B cell (primary cell): ENCODE results near the gene CTIF. TPM values are rescaled to one million over a fixed set of nuclear protein-coding genes. Genes with fewer than 3 reads are reported as not detected.

Source experiments
- ATAC-seq: fragments of 200-7000 bp; cut with Tn5 transposase; one replicate; pipeline ENCODE4 v1.10.0; 2021; ENCODE audit warnings: low read depth, mild to moderate bottlenecking, moderate number of reproducible peaks, moderate library complexity
- CTCF ChIA-PET: fragments of 350-600 bp; sonication (Branson Sonifier 250); formaldehyde crosslinking; loops from one replicate; lab custom pipeline; 2021; ENCODE audit warnings: antibody characterized with exemption, inconsistent platforms; lab: Charles Lee
- POLR2A ChIA-PET: fragments of 350-600 bp; sonication (Branson Sonifier 250); formaldehyde crosslinking; loops from one replicate; lab custom pipeline; 2021; ENCODE audit warnings: antibody characterized with exemption; lab: Charles Lee
- DNase-seq: peaks from one replicate; pipeline ENCODE4 v3.0.0; 2013
- H2AFZ ChIP-seq: 2 replicates; pipeline ENCODE4 v1.6.1; 2012; ENCODE audit warnings: mild to moderate bottlenecking, low read depth, low read length; ENCODE audit not compliant: insufficient read depth, poor library complexity, severe bottlenecking
- H3K27ac ChIP-seq, 2 donors: 1 replicate in 1 of 2; 2 replicates in 1 of 2; pipeline ENCODE4 v1.5.1; 2012 to 2013; ENCODE audit warnings: low read length in 2 of 2, mild to moderate bottlenecking in 2 of 2, moderate library complexity in 1 of 2
- H3K27me3 ChIP-seq, 4 experiments: fragments of 200-600 bp in 1 of 4; sonication (generic) in 1 of 4; replicated peaks in 1 of 4; 1 replicate in 2 of 4; 2 replicates in 2 of 4; pipeline versions ENCODE4 v1.6.1 to v1.7.0; 2013 to 2016; ENCODE audit warnings: low read length in 3 of 4, mild to moderate bottlenecking in 2 of 4, mixed read lengths in 1 of 4, moderate library complexity in 1 of 4; ENCODE audit not compliant: insufficient read depth in 4 of 4, control insufficient read depth in 3 of 4; ENCODE audit errors: control extremely low read depth in 1 of 4
- H3K36me3 ChIP-seq, 2 experiments: replicated peaks in 1 of 2; 1 replicate in 1 of 2; 2 replicates in 1 of 2; pipeline versions ENCODE4 v1.6.1 to v1.7.1; 2013; ENCODE audit warnings: low read length in 1 of 2; ENCODE audit not compliant: insufficient read depth in 2 of 2, control insufficient read depth in 1 of 2; ENCODE audit errors: control extremely low read depth in 1 of 2, extremely low read depth in 1 of 2
- H3K4me1 ChIP-seq, 2 donors: fragments of 200-600 bp in 1 of 2; sonication (generic) in 1 of 2; 1 replicate in 1 of 2; 2 replicates in 1 of 2; pipeline versions ENCODE4 v1.5.1 to v1.6.1; 2013 to 2017; ENCODE audit warnings: low read length in 2 of 2; ENCODE audit not compliant: control insufficient read depth in 2 of 2, insufficient read depth in 2 of 2
- H3K4me2 ChIP-seq: replicated peaks from 2 replicates; pipeline ENCODE3; 2012; ENCODE audit warnings: mild to moderate bottlenecking, low read depth, low read length; ENCODE audit not compliant: poor library complexity, severe bottlenecking
- H3K4me3 ChIP-seq, 5 experiments: fragments of 200-600 bp in 1 of 5; sonication (generic) in 1 of 5; 1 replicate in 3 of 5; 2 replicates in 2 of 5; pipeline versions ENCODE4 v1.5.1 to v1.7.0; 2011 to 2016; ENCODE audit warnings: low read length in 4 of 5, mild to moderate bottlenecking in 4 of 5, low read depth in 2 of 5, control low read depth in 1 of 5, moderate library complexity in 1 of 5; ENCODE audit not compliant: insufficient read depth in 1 of 5; ENCODE audit errors: control extremely low read depth in 1 of 5, extremely low read depth in 1 of 5
- H3K79me2 ChIP-seq: fragments of 200-600 bp; sonication (generic); one replicate; pipeline ENCODE4 v1.6.0; 2016; ENCODE audit warnings: low read length; ENCODE audit not compliant: control insufficient read depth, insufficient read depth
- H3K9ac ChIP-seq: fragments of 200-600 bp; sonication (generic); 2 replicates; pipeline ENCODE4 v1.6.1; 2017; ENCODE audit warnings: mild to moderate bottlenecking, low read length, moderate library complexity
- H3K9me3 ChIP-seq, 3 donors: one replicate each; pipeline versions ENCODE4 v1.6.1 to v1.7.1; 2013; ENCODE audit warnings: low read length in 2 of 3; ENCODE audit not compliant: control insufficient read depth in 2 of 3, insufficient read depth in 1 of 3; ENCODE audit errors: control extremely low read depth in 1 of 3
- H4K20me1 ChIP-seq: 2 replicates; pipeline ENCODE4 v1.6.0; 2012; ENCODE audit warnings: mild to moderate bottlenecking, low read length; ENCODE audit not compliant: insufficient read depth, control insufficient read depth, poor library complexity, severe bottlenecking
- H3K27ac Mint-ChIP-seq: one replicate; pipeline ENCODE4 v1.8.0; 2021; ENCODE audit warnings: mixed read lengths
- H3K27me3 Mint-ChIP-seq: one replicate; pipeline ENCODE4 v1.8.0; 2021; ENCODE audit warnings: mixed read lengths
- H3K4me1 Mint-ChIP-seq: one replicate; pipeline ENCODE4 v1.8.0; 2021; ENCODE audit warnings: mixed read lengths
- H3K4me3 Mint-ChIP-seq: one replicate; pipeline ENCODE4 v1.8.0; 2021; ENCODE audit warnings: mixed read lengths
- H3K9me3 Mint-ChIP-seq: one replicate; pipeline ENCODE4 v1.8.0; 2022; ENCODE audit warnings: mixed read lengths; ENCODE audit not compliant: insufficient read depth
- CTCF ChIP-seq: fragments of 200-600 bp; IDR thresholded peaks from one replicate; pipeline ENCODE4 v1.8.0; 2022; ENCODE audit warnings: antibody characterized with exemption, mild to moderate bottlenecking
- EZH2 ChIP-seq: IDR thresholded peaks from 2 replicates; pipeline ENCODE4 v1.6.1; 2012; ENCODE audit warnings: borderline replicate concordance, low read depth, mild to moderate bottlenecking, moderate library complexity, low read length; ENCODE audit not compliant: insufficient read depth, poor library complexity, severe bottlenecking
- WGBS: methylation state at CpG from one replicate; pipeline ENCODE4 v1.1.5; 2013; ENCODE audit warnings: missing lambda C conversion rate; ENCODE audit not compliant: insufficient coverage; 5-methylcytosine and 5-hydroxymethylcytosine counted together
- intact Hi-C: fragments of 100-400 bp; cut with micrococcal nuclease; formaldehyde crosslinking; loops from one replicate; pipeline ENCODE4 v1.10.0; 2022
- polyA plus RNA-seq: library from polyadenylated mRNA; depleted of rRNA; stranded (reverse); fragments of >200 nt; gene quantifications from 2 replicates; pipeline ENCODE4 v1.2.3, GENCODE V29; 2012
- total RNA-seq, 2 donors: library from RNA; stranded (reverse); fragments of 120-200 nt in 1 of 2; gene quantifications; 1 replicate in 1 of 2; 2 replicates in 1 of 2; pipeline versions ENCODE4 v1.2.3 to v1.2.4, GENCODE V29; 2013 to 2022

The CTIF gene
- total and polyA plus RNA-seq, 2 donors (not counting 1 experiment from before 2014, with no cell fraction given), result 3.6 to 16.2 TPM

GRCh38 chr18:48580066-48580465, 41.2 kb downstream of the CTIF start:
- no peaks in the 10 kb centered on the region for H3K27me3 ChIP-seq
- no peaks in the 10 kb centered on the region for H3K27me3 Mint-ChIP-seq
- H3K9me3 Mint-ChIP-seq, result peaks cover 9% of the 10 kb centered on the region
- DNase-seq (no peak), ATAC-seq (no peak)
- no peaks in the 10 kb centered on the region for H3K4me1 Mint-ChIP-seq
- H3K4me1 ChIP-seq, result no peaks in the 10 kb centered on the region
- peaks cover 0 to 3% (median 2%) of the 10 kb centered on the region in 3 donors for H3K9me3 ChIP-seq
- no peak overlapping the region for H3K9ac ChIP-seq
- no peak overlapping the region for H3K4me3 Mint-ChIP-seq
- no peak overlapping the region for H3K4me2 ChIP-seq
- H3K27ac ChIP-seq, result no peak overlapping the region
- no peak overlapping the region for H3K4me3 ChIP-seq
- intact Hi-C loops, result no loop called here
- ChIA-PET POLR2A (no interaction called here), CTCF (no interaction called here)
- no peak overlapping the region for H3K27ac Mint-ChIP-seq
- no peaks in the 10 kb centered on the region for H4K20me1 ChIP-seq
- no peak for TF ChIP-seq EZH2
- TF ChIP-seq CTCF, result no peak
- WGBS, result 93% methylated on average over 3 of the region's 7 CpGs
- no peak overlapping the region for H2AFZ ChIP-seq
- no peaks in the 10 kb centered on the region for H3K79me2 ChIP-seq
- H3K36me3 ChIP-seq, result no peaks in the 10 kb centered on the region

GRCh38 chr18:48580782-48581181, 42.0 kb downstream of the CTIF start:
- H3K27ac ChIP-seq, result no peak overlapping the region
- intact Hi-C loops, result no loop called here

More at GRCh38 chr18:48580782-48581181, 42.0 kb downstream of the CTIF start:
- CTCF ChIA-PET, result no interaction called here
- H3K9me3 ChIP-seq, result peaks cover 0 to 3% (median 2%) of the 10 kb centered on the region in 3 donors
- no peak overlapping the region for H3K4me2 ChIP-seq
- H3K9ac ChIP-seq, result no peak overlapping the region
- H3K27me3 ChIP-seq, result no peaks in the 10 kb centered on the region
- ATAC-seq (no peak), DNase-seq (no peak)
- H3K36me3 ChIP-seq, result no peaks in the 10 kb centered on the region
- Mint-ChIP-seq H3K9me3 (peaks cover 9% of the 10 kb centered on the region), H3K27me3 (no peaks in the 10 kb centered on the region), H3K4me1 (no peaks in the 10 kb centered on the region), H3K4me3 (no peak overlapping the region), H3K27ac (no peak overlapping the region)
- no peak overlapping the region for H2AFZ ChIP-seq
- 90% methylated on average over 8 of the region's 10 CpGs for WGBS
- POLR2A ChIA-PET, result no interaction called here
- H3K4me1 ChIP-seq, result no peaks in the 10 kb centered on the region
- no peaks in the 10 kb centered on the region for H3K79me2 ChIP-seq
- no peak overlapping the region for H3K4me3 ChIP-seq
- H4K20me1 ChIP-seq, result no peaks in the 10 kb centered on the region
- TF ChIP-seq EZH2, result no peak
- no peak for TF ChIP-seq CTCF
